Frontal cortex (tissue), 1 donor: ENCODE results near the gene UCHL3. TPM values are rescaled to one million over a fixed set of nuclear protein-coding genes. Genes with fewer than 3 reads are reported as not detected.

Experiments used
- total RNA-seq: library from RNA; depleted of rRNA; stranded (reverse); fragments of >200 nt; gene quantifications from one replicate; pipeline ENCODE4 v1.2.3, GENCODE V29; 2014

The UCHL3 gene
- total RNA-seq, 1 donor from 2014 or later, result 45.2 TPM

Other genes starting within 250 kb of the UCHL3 start
- gene TBC1D4, start 67.6 kb upstream of the UCHL3 start, total RNA-seq, result 9.8 TPM
- gene COMMD6, start 11.9 kb upstream of the UCHL3 start, total RNA-seq, result 93.8 TPM
- 118 TPM for gene LMO7, start 86.5 kb downstream of the UCHL3 start, total RNA-seq